GM18873 (cell line): ENCODE data around the gene STARD4.

Experiments used
- ATAC-seq: cut with Tn5 transposase; IDR thresholded peaks from one replicate; pipeline ENCODE4 v1.9.1; 2021; ENCODE audit warnings: mild to moderate bottlenecking, moderate library complexity, moderate number of reproducible peaks; ENCODE audit not compliant: unreplicated experiment, low FRiP score

The STARD4 gene, protein sequence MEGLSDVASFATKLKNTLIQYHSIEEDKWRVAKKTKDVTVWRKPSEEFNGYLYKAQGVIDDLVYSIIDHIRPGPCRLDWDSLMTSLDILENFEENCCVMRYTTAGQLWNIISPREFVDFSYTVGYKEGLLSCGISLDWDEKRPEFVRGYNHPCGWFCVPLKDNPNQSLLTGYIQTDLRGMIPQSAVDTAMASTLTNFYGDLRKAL

DNA sequence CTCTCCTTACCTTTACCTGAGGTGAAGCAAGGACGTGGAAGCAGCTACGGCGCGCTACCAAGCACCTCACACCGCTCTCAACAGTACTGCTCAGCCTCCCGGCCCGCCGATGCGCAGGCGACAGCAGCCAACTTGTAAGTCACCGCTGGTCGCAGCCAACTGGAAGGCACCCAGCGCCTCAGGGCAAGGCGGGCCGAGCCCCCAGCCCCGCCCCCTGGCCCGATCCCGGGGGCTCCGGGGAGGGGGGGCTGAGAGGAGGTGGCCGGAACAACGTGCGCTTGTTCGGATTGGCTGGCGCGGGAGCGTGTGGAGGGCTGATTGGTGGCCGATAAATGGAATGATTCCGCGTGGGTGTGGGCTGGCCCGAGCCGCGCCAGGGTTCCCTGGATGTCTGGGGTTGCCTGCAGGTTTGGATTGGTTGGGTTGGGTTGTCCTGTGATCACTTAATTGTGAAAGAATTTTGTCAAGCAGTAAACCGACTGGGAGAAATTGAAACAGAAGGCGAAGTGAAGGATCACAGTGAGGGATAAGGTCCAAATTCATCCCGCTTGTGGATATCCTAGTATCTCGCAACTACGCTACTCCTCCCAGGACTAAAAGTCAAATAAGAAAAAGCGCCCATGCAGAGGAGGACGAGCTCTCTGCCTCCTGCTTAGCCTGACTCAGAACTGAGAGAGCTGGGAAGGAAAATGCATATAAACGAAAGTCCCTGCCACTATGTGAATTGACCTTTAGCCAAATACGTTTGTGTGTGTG lies at the start of gene STARD4:
Gene STARD4, minus strand, starts transcription at position 161 of the 756 bp plus-strand sequence. CDS start 5,102 bp downstream, outside the sequence.
- ATAC-seq, result peak; percentile 94

DNA sequence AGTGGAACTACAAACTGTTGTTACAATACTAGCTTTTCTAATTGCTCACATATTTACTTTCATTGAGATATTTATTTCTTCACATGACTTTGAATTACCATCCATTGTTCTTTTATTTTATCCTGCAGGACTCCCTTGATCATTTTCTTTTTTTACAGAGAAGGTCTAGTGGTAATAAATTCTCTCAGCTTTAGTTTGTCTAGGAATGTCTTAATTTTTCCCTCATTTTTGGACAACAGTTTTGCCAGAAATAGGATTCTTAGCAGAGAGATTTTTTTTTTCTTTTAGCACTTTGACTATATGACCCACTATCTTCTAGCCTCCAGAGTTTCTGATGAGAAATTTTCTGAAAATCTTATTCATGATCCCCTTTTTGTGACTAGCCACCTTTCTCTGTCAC lies 47.3 kb upstream of the STARD4 start:
- no peak for ATAC-seq

DNA sequence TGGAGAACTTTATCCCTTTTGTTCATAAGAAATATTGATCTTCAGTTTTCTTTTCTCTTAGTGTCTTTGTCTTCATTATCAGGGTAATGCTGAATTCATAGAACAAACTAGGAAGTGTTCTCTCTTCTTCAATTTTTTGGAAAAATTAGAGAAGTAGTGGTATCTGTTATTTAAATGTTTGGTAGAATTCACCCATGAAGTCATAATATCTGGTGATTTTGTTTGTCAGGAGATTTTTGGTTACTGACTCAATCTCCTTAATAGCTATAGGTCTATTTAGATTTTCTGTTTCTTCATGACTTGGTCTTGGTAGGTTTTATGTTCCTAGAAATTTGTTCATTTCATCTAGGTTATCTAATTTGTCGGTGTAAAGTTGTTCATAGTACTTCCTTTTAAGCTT lies 45.4 kb upstream of the STARD4 start:
- ATAC-seq, result no peak

DNA sequence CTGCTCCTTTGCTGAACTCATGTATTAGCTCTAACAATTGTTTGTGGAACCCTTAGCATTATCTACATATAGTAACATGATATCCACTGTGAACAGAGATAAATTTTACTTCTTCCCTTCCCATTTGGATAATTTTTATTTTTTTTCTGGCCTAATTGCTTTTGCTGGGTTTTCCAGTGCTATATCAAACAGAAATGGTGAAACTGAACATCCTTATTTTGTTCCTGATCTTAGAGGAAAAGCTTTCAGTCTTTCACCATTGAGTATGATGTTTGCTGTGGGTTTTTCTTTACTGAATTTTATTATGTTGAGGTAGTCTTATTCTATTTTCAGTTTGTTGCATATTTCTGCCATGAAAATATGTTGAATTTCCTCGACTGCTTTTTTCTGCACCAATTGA lies 44.8 kb upstream of the STARD4 start:
- no peak for ATAC-seq

DNA sequence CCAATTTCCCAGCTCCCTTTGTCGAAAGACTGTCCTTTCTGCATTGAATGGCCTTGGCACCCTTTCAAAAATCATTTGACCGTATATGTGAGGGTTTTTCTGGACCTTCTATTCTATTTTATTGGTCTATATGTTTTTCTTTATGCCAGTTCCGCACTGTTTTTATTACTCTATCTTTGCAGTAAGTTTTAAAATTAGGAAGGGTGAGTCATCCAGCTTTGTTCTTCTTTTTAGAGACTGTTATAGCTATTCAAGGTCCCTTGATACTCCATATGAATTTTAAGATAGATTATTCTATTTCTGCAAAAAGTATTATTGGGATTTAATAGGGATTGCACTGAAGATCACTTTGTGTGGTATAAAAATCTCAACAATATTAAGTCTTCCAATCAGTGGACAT lies 44.2 kb upstream of the STARD4 start:
- ATAC-seq, result no peak

DNA sequence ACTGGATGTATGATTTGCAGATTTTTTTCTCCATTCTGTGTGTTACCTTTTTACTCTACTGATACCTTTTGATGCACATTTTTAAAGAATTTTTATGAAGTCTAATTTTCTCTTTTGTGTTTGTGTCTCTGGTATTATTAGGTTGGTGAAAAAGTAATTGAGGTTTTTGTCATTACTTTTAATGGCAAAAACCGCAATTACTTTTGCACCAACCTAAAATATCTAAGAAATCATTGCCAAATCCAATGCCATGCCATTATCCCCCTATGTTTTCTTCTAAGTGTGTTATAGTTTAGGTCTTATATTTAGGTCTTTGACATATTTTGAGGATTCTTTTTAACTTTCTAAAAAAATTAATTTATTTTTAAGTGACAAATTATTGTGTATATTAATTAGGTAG lies 43.4 kb upstream of the STARD4 start:
- ATAC-seq, result no peak

DNA sequence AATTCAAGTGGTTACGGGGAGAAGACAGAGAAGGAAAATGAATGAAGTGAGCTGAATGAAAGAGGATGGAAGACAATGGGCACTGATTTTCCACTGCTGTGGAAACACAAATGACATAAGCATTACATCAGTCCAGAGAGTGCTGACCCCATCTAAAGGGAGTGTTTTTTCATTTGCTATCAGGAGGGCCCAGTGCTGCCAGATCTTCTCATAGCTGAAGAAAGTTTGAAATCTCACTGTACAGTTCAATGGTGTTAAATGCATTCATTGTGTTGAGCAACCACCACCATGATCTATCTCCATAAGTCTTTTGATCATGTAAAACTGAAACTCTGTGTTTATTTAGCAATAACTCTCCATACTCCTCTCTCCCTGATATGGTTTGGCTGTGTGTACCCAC lies 41.5 kb upstream of the STARD4 start:
- no peak for ATAC-seq

DNA sequence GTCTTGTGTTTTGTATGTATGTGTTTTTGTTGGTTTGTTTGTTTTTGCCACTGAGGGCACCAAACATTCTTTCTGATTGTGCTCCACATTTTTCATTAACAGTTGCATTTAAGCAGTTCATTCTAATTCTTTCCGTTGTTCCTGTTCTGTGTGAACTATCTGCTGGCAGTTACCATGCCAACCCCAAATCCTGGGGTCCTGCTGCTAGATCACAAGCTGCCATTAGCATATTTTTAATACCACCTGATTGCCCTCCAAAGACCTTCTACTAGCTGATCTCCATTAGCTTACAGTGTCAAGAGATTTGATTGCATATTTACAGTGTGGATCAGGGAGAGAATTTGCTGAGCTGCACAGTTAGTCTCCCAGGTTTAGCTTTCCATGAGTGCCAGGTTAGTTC lies 40.6 kb upstream of the STARD4 start:
- ATAC-seq, result no peak

DNA sequence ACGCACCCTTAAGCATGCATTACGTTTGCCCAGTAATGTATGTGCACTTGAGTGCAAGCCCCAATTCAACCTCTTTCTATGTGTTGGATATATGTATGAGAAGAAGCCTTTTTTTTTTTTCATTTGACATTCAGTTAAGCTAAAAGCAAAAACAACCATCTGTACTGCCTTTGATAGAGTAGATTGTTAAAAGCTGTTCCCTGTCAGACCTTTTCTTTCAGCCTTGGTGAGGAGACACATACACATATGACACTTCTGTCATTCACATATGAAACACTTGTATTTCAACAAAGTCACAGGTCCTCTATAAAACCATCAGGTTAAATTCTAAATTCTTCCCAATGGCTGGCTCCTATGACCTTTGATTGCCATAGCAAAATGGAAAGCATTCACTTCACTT lies 40.2 kb upstream of the STARD4 start:
- no peak for ATAC-seq

DNA sequence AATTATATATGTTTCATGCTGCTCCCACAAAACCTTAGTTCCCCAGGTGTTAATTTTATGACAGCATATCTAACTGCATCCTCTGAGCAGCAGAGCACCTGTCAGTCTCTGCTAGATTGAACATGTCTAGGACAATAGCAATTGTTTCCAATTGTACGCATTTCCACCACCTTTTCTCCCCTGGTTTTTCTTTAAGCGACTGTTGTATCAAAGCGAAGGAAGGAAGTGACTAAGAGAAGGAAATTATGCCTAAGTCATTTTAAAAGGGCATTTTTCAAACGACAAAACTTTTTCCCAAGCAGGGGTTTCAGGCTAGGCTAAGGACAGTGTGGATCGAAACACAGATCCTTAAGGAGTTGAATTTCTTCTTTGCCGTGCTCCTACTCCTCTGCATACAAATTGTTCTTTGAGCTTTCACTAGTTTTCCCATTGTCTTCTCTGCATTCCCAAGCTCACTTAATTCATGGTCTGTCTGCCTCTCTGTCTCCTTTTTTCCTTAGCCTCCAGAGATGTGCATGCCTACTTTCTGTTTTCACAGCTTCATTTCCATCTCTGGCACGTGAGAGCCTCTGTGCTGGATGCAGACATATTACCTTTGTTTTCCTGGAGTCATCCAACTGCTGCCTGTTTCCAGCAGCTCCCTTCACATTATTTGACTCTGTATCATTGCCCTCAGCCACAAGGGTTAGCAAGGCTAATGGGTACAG lies 39.4 kb upstream of the STARD4 start:
- ATAC-seq, result no peak

DNA sequence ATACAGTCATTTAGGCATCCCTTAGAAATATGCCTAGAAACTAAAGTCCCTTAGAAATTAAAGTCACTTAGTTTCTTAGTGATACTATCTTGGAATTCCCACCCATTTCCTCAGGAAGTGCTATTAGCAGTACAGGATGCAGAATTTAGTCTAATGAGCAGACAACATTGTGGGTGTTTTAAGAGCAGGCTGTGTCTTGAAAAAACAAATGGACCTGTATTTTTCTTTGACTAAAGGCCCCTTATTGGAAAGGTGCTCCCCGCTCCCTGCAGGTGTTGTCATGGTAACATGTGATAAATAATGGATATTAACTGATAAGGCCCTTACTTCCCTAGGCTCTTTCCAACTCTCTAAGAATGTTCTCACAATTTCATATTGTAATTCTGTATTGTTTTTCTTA lies 38.8 kb upstream of the STARD4 start:
- ATAC-seq, result no peak

DNA sequence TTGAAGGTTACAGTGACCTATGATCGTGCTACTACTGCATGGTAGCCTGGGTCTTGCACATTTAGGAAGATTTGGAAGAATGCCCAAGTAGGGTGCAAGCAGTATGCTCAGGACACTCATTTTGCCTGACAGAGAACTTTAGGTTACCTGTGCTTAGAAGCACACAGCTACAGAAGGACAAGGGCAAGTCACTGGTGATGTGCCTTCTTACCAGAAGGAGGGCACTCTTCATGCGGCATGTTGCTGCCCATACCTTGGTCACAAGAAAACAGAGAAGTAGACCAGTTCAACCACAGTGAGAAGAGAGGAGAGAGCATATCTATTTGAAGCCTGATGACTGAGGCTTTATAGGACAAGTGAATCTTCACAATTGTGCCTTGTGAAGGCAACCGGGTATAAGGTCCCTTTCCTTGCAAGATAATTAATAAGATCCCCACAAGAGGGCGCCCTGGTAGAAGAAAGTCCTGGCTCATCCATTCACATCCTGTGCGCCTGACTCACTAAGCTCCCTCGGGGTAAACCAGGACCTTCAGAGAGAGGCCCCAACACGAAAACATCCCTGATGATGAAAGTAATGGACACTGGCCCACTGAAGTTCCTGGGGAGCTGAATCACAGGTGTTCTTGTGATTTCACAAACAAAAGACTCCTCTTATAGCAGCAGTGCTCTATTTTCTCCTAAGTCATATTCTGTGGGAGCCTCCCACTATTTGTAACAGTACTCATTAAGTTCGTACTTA lies 38.1 kb upstream of the STARD4 start:
- peak; percentile 92 for ATAC-seq

DNA sequence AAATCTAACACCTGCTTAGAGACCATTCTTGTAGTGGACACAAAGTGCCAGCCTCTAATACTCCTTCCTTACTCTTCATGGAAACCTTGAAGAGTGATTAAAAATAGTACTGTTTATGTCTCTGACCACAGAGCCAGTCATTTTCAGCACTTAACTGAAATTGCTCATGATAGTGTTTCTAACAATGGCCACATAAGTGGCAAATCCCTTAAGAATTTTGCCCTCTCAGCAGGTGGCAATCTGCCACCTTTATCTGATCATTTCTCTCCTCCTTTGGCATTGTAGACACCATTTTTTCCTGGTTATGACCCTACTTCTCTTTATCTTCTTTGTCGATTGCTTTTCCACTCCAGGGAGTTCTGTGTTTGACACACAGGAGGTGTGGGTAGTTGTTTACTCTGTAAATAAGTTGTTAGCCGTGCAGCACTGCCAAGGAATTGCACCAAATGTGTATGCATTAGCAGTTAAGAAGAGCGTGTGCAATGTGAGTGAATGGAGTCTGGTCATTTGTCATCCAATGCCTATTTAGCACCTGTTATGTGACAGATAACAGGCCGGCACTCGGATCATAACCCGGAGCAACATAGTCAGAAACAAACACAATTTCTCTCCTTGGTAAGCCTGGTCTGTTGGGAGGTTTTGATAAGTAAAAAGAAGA lies 36.8 kb upstream of the STARD4 start:
- ATAC-seq, result no peak

DNA sequence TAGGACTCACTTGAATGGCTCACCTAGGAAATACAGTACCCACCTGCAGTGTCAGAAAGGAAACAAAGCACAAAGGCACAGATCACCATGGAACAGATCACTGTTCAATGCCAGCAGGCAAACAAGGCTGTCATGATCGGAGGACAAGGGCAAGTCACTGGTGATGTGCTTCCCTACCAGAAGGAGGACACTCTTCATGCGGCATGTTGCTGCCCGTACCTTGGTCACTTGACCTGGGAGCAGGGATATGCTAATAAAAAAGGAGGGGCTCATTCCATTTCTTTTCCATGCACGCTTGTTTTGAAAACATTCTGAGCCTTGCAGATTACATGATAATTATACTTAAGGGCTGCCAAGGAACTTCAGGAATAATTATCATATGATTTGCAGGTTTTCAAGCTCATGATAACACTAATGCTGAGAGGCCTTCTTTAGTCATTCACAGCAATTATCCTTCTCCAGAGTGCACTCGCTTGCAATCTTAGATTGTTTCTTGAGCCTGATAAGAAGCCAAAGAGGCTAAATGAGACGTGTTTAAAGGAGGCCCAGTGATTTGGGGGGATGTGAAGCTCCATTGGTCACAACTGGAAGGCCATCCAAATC lies 36.1 kb upstream of the STARD4 start:
- no peak for ATAC-seq

DNA sequence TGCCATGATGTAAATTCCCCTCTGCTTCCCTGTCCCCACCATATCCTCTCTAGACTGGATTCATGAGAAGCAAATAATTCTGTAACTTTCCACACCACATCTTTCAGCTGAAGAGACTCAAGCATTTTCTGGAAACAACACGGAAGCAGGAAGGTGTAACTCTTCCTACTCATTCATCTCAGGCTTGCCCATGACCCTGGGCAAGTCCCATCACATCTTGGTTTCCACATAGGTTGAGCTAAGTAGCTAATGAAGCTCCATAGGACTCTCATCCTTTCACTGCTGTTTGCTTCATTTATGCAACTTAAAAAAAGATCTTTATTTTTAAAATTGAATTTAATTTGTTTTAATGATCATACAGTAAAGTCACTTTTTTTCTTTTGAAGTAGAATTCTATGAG lies 32.7 kb upstream of the STARD4 start:
- no peak for ATAC-seq

DNA sequence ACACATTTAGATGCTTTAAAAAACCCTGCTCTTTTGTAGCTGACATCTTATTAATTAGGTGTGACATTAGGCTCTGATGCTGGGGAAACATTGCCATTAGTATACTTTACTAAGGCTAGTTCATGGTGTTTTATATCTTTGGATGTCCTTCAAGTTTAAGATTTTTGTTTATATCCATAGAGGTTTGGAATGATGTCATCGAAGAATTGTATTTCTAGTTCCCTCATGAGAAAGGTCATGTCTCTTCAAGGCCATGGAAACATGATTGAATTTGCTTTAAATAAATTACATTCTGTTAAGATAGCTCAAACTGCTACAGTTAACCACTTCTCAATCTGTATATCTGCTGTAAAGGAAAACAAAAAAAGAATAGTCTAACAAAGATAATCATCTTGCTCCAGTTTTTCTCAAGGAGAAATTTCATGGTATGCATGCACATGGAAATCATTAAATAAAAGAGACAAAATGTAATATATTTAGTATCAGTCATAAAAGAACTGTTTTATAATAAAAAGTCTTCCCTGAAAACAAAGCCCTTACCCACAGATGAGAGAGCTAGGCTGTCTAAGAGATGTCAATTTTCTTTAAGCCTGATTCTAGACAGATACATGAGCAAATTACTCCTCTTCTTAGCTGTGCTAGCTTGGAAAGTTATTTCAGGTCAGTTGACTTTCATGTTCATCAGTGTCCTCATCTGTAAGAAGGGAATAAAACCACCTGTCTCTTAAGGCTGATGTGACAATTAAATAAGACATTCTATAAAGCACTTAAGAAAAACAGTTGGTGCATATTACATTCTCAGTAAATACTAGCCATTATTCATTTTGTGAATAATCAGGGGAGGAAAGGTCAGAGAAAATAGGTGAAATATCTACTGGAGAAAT lies 25.0 kb upstream of the STARD4 start:
- ATAC-seq, result no peak

DNA sequence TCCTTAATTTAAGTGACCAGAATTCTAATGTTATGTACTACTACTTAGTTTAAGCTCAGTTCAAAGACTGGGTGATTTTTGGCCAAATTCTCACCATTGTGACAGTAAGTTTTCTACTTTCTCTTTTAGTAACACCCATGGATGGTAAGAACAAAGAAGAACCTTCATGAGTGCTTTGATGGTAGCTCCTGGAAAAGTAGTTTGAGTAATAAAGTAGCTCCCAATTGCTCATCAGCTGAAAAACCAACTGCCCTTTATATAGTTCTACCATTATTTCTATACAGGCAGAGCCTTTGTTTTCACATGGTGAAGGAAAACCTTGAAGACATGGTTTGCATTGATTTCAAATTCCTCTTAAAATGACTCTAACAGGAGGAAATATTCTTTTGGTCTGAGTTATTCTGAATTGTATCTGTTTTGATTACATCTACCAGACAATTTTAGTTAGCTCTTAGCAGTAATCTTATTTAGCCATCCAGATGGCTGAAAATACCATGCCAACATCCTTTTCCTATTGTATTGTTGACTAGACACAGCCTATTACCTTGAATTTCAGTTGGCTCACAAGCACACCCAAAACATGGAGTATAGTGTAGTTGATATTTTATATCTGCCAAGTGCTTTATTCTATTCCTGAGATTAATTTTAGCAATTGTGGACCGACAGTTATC lies 23.7 kb upstream of the STARD4 start:
- no peak for ATAC-seq

DNA sequence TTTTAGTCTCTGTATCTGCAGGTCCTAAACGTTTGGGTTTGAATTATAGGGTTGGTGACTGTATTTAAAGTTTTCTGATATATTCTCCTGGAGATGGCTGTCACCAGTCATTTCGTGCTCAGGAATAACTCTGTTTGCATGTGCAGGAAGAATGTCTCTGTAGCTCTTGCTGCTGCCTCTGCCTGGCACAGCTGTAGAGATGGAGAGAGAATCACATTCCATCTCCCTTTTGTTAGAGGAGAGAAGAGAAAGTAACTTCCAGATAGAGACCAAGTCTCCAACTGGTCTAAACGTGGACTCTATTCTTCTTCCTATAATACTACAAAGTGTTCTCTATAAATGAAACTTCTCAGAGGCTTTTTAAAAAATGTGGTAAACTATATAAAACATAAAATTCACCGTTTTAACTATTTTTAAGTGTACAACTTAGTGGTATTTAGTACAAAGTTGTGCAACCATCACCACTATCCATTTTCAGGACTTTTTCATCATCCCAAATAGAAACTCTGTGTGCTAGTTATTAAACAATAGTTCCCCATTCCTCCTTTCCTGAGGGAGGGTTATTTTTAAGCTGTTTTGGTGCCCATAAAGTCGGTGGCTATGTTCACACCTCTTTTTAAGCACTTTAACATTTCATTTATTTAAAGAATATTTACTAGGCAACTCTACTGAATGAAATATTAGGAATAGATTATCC lies 20.7 kb upstream of the STARD4 start:
- no peak for ATAC-seq
